Subcutaneous abdominal adipose tissue (tissue), 5 donors: ENCODE data around the gene PCDHGB2.
"Not testable (repeated sequence)": the region's sequence is repeated elsewhere in the genome, so short reads cannot be mapped to it uniquely, and the experiment has no call there.

Experiments
- H3K27ac ChIP-seq: one replicate; pipeline ENCODE4 v1.7.0; 2013; ENCODE audit warnings: low read depth, mild to moderate bottlenecking, inconsistent platforms, low read length, moderate library complexity
- H3K27me3 ChIP-seq, 5 donors: one replicate each; pipeline ENCODE4 v1.7.0; 2013; ENCODE audit warnings: low read length in 5 of 5, inconsistent platforms in 1 of 5; ENCODE audit not compliant: control insufficient read depth in 5 of 5, insufficient read depth in 4 of 5
- H3K36me3 ChIP-seq, 5 donors: one replicate each; pipeline ENCODE4 v1.7.0; 2013; ENCODE audit warnings: low read length in 5 of 5; ENCODE audit not compliant: control insufficient read depth in 5 of 5, insufficient read depth in 5 of 5
- H3K4me1 ChIP-seq, 5 donors: one replicate each; pipeline ENCODE4 v1.7.0; 2013; ENCODE audit warnings: low read length in 5 of 5, mild to moderate bottlenecking in 3 of 5, moderate library complexity in 1 of 5; ENCODE audit not compliant: control insufficient read depth in 5 of 5, insufficient read depth in 5 of 5
- H3K4me3 ChIP-seq, 5 donors: one replicate each; pipeline ENCODE4 v1.7.0; 2013; ENCODE audit warnings: low read length in 5 of 5, low read depth in 1 of 5
- H3K9ac ChIP-seq, 5 donors: one replicate each; pipeline ENCODE4 v1.7.0; 2013; ENCODE audit warnings: low read length in 5 of 5, mild to moderate bottlenecking in 4 of 5, moderate library complexity in 3 of 5
- H3K9me3 ChIP-seq, 5 donors: one replicate each; pipeline ENCODE4 v1.7.0; 2013; ENCODE audit warnings: low read length in 5 of 5; ENCODE audit not compliant: control insufficient read depth in 5 of 5
- donor health status: healthy.
- donor health status: healthy.
- donor health status: healthy.
- donor health status: healthy.
- donor health status: healthy.

Gene PCDHGB2

DNA sequence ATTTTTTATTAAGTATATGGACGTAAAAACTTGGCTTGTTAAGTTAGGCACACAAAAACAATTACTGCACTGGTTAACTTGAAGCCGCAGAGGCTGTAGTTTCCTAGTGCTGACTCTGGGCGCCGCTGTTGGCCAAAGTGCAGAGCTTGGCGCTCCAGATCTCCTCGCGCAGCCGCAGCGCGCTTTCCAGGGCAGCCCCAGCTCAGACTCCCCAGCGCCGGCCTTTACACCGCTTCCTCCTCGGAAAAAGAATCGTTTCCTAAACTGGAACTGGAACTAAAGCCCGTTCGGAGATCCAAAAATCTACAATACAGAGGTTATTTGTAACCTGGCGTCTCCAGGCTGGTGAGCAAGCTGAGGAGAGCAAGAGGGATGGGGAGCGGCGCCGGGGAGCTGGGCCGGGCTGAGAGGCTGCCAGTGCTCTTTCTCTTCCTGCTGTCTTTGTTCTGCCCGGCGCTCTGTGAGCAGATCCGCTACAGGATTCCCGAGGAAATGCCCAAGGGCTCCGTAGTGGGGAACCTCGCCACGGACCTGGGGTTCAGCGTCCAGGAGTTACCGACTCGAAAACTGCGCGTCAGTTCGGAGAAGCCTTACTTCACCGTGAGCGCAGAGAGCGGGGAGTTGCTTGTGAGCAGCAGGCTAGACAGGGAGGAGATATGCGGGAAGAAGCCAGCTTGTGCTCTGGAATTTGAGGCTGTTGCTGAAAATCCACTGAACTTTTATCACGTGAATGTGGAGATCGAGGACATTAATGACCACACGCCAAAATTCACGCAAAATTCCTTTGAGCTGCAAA lies 38.2 kb downstream of the PCDHGB2 start, which contains the start of gene PCDHGB5:
PCDHGB5 (plus strand) TSS at position 192 of the 796 bp plus-strand sequence; CDS start at position 373, 181 bp downstream.
- Histone ChIP-seq H3K9me3 (peaks cover 26 to 70% (median 53%) of the 10 kb centered on the region in 5 donors), H3K4me1 (peaks cover 0 to 10% (median 2%) of the 10 kb centered on the region in 5 donors), H3K4me3 (peak within 1 kb of the TSS; percentile 40 to 60 (median 55)), H3K27me3 (peaks cover 0 to 14% (median 6%) of the 10 kb centered on the region in 5 donors)
- H3K9ac ChIP-seq, H3K36me3 ChIP-seq, H3K27ac ChIP-seq: not testable (repeated sequence)

GRCh38 chr5:141398608-141399007 lies 38.8 kb downstream of the PCDHGB2 start:
- H3K9me3 ChIP-seq: peaks cover 27 to 70% (median 53%) of the 10 kb centered on the region in 5 donors
- H3K4me3 ChIP-seq: peak overlapping the region; percentile 39 to 60 (median 45)

DNA sequence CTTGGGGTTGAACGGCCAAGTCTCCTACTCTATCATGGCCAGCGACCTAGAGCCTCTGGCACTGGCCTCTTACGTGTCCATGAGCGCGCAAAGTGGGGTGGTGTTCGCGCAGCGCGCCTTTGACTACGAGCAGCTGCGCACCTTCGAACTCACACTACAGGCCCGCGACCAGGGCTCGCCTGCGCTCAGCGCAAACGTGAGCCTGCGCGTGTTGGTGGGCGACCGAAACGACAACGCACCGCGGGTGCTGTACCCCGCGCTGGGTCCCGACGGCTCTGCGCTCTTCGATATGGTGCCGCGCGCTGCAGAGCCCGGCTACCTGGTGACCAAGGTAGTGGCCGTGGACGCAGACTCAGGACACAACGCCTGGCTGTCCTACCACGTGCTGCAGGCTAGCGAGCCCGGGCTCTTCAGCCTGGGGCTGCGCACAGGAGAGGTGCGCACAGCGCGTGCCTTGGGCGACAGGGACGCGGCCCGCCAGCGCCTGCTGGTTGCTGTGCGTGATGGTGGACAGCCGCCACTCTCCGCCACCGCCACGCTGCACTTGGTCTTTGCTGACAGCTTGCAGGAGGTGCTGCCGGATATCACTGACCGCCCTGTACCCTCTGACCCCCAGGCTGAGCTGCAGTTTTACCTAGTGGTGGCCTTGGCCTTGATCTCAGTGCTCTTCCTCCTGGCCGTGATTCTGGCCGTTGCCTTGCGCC lies 39.9 kb downstream of the PCDHGB2 start:
- Histone ChIP-seq H3K9me3 (peaks cover 29 to 70% (median 54%) of the 10 kb centered on the region in 5 donors), H3K27me3 (peaks cover 0 to 7% (median 6%) of the 10 kb centered on the region in 5 donors), H3K27ac (no peak overlapping the region), H3K4me3 (peak overlapping the region in 4 of 5 donors; percentile 32 to 60 (median 42)), H3K4me1 (peaks cover 0 to 10% (median 6%) of the 10 kb centered on the region in 5 donors), H3K9ac (no peak overlapping the region), H3K36me3 (no peaks in the 10 kb centered on the region)

More at GRCh38 chr5:141398608-141399007, 38.8 kb downstream of the PCDHGB2 start:
- H3K4me1 ChIP-seq: peaks cover 0 to 10% (median 6%) of the 10 kb centered on the region in 5 donors
- H3K9ac ChIP-seq: no peak overlapping the region
- peaks cover 0 to 10% (median 5%) of the 10 kb centered on the region in 5 donors for H3K27me3 ChIP-seq
- H3K27ac ChIP-seq: no peak overlapping the region
- H3K36me3 ChIP-seq: no peaks in the 10 kb centered on the region

DNA sequence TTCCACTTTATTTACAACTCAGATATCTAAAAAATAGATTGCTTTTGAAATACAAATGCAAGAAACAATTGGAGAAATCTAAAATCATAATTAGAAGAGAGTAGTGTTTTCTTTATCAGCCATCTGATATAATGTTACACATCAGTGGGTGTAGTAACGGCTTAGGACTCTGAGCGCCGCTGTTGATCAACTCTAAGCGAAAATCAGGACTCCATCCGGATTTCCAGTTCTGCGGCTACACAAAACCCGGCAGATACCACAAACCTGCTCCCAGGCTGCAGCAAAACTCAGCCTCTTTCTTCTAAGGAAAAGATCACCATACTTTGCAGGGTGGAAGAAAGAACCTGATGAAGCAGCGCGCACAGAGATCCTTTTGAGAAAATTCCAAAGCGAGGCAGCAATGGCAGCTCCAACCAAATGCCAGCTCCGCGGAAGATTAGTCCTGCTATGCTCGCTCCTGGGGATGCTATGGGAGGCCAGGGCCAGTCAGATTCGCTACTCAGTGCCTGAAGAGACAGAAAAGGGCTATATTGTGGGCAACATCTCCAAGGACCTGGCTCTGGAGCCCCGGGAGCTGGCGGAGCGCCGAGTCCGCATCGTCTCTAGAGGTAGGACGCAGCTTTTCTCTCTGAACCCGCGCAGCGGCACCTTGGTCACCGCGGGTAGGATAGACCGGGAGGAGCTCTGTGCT lies 42.9 kb downstream of the PCDHGB2 start, which contains the start of gene PCDHGA9:
PCDHGA9 (plus strand) TSS at position 226 of the 691 bp plus-strand sequence; CDS start at position 401, 175 bp downstream.
- Histone ChIP-seq H3K36me3 (no peaks in the 10 kb centered on the region), H3K27ac (no peak within 1 kb of the TSS), H3K9ac (no peak within 1 kb of the TSS), H3K9me3 (peaks cover 36 to 68% (median 63%) of the 10 kb centered on the region in 5 donors), H3K4me1 (peaks cover 0 to 10% (median 6%) of the 10 kb centered on the region in 5 donors), H3K27me3 (peaks cover 0 to 7% (median 3%) of the 10 kb centered on the region in 5 donors), H3K4me3 (peak within 1 kb of the TSS; percentile 54 to 68 (median 62))

GRCh38 chr5:141403387-141403786 lies 43.6 kb downstream of the PCDHGB2 start:
- peaks cover 36 to 72% (median 68%) of the 10 kb centered on the region in 5 donors for H3K9me3 ChIP-seq

GRCh38 chr5:141407790-141408505 lies 48.2 kb downstream of the PCDHGB2 start, which contains the start of gene PCDHGB6:
TSS of gene PCDHGB6 (plus strand) at chr5:141408021. CDS start at chr5:141408203, 182 bp downstream.
- Histone ChIP-seq H3K9ac (peak within 1 kb of the TSS in 1 of 5 donors; percentile 41), H3K9me3 (peaks cover 43 to 72% (median 65%) of the 10 kb centered on the region in 5 donors), H3K4me1 (peaks cover 0 to 18% (median 16%) of the 10 kb centered on the region in 5 donors), H3K27me3 (peaks cover 0 to 10% (median 5%) of the 10 kb centered on the region in 5 donors), H3K4me3 (peak within 1 kb of the TSS; percentile 51 to 59 (median 53))
- not testable (repeated sequence) for H3K27ac ChIP-seq, H3K36me3 ChIP-seq

More at GRCh38 chr5:141403387-141403786, 43.6 kb downstream of the PCDHGB2 start:
- Histone ChIP-seq H3K27ac (no peak overlapping the region), H3K9ac (no peak overlapping the region), H3K27me3 (peaks cover 0 to 7% (median 3%) of the 10 kb centered on the region in 5 donors), H3K4me3 (peak overlapping the region in 4 of 5 donors; percentile 54 to 66 (median 60)), H3K36me3 (no peaks in the 10 kb centered on the region), H3K4me1 (peaks cover 0 to 11% (median 10%) of the 10 kb centered on the region in 5 donors)

GRCh38 chr5:141409598-141410306 lies 50.0 kb downstream of the PCDHGB2 start:
- H3K4me1 ChIP-seq: peaks cover 0 to 24% (median 22%) of the 10 kb centered on the region in 5 donors
- peak overlapping the region; percentile 36 to 59 (median 51) for H3K4me3 ChIP-seq
- no peak overlapping the region for H3K9ac ChIP-seq
- H3K9me3 ChIP-seq: peaks cover 43 to 71% (median 64%) of the 10 kb centered on the region in 5 donors
- peaks cover 0 to 10% (median 5%) of the 10 kb centered on the region in 5 donors for H3K27me3 ChIP-seq
- no peak overlapping the region for H3K27ac ChIP-seq
- H3K36me3 ChIP-seq: no peaks in the 10 kb centered on the region

DNA sequence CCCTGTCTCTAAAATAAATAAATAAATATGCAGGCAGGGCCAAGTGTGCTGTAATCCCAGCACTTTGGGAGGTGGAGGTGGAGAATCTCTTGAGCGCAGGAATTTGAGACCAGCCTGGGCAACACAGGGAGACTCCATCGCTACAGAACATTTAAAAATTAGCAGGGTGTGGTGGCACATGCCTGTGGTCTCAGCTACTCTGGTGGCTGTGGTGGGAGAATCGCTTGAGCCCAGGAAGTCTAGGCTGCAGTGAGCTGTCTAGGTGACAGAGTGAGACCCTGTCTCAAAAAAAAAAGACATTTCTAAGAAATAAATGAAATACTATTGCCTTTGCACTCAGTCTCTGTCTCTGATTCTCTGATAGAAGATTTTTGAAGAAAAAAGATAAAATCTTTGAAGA lies 51.8 kb downstream of the PCDHGB2 start:
- peaks cover 0 to 10% (median 5%) of the 10 kb centered on the region in 5 donors for H3K27me3 ChIP-seq
- H3K9me3 ChIP-seq: peaks cover 38 to 66% (median 60%) of the 10 kb centered on the region in 5 donors
- H3K4me3 ChIP-seq: peak overlapping the region in 4 of 5 donors; percentile 5 to 36 (median 10)
- no peaks in the 10 kb centered on the region for H3K36me3 ChIP-seq
- peaks cover 0 to 24% (median 22%) of the 10 kb centered on the region in 5 donors for H3K4me1 ChIP-seq
- no peak overlapping the region for H3K27ac ChIP-seq
- H3K9ac ChIP-seq: no peak overlapping the region
